Liver (tissue), 9 donors: Measurements from ENCODE around the gene PTN. TPM values are rescaled to one million over a fixed set of nuclear protein-coding genes. Genes with fewer than 3 reads are reported as not detected.

Source experiments
- DNase-seq: peaks from one replicate; pipeline ENCODE4 v3.0.0-alpha.2; 2017; ENCODE audit warnings: low spot score
- H3K27ac ChIP-seq, 2 donors: one replicate each; pipeline ENCODE4 v1.7.0; 2013; ENCODE audit warnings: inconsistent platforms in 2 of 2, low read length in 2 of 2, control low read depth in 1 of 2, low read depth in 1 of 2, mild to moderate bottlenecking in 1 of 2
- H3K27me3 ChIP-seq, 4 donors: one replicate each; pipeline versions ENCODE4 v1.6.1 to v1.7.0; 2013; ENCODE audit warnings: low read length in 3 of 4, inconsistent platforms in 1 of 4, mild to moderate bottlenecking in 1 of 4, moderate library complexity in 1 of 4; ENCODE audit not compliant: control insufficient read depth in 4 of 4, insufficient read depth in 4 of 4
- H3K36me3 ChIP-seq, 4 donors: one replicate each; pipeline versions ENCODE4 v1.6.1 to v1.7.0; 2013; ENCODE audit warnings: low read length in 3 of 4, mild to moderate bottlenecking in 3 of 4, low read depth in 1 of 4, moderate library complexity in 1 of 4; ENCODE audit not compliant: control insufficient read depth in 4 of 4, insufficient read depth in 3 of 4
- H3K4me1 ChIP-seq, 4 donors: one replicate each; pipeline versions ENCODE4 v1.6.1 to v1.7.0; 2013; ENCODE audit warnings: low read length in 3 of 4, mild to moderate bottlenecking in 3 of 4, moderate library complexity in 1 of 4; ENCODE audit not compliant: control insufficient read depth in 4 of 4, insufficient read depth in 4 of 4
- H3K4me3 ChIP-seq, 3 donors: one replicate each; pipeline versions ENCODE4 v1.6.1 to v1.7.0; 2013; ENCODE audit warnings: low read length in 3 of 3, control low read depth in 1 of 3, low read depth in 1 of 3, mild to moderate bottlenecking in 1 of 3
- H3K9ac ChIP-seq, 2 donors: one replicate each; pipeline ENCODE4 v1.7.0; 2013; ENCODE audit warnings: low read length in 2 of 2, mild to moderate bottlenecking in 2 of 2, moderate library complexity in 2 of 2, control low read depth in 1 of 2, low read depth in 1 of 2
- H3K9me3 ChIP-seq, 4 donors: one replicate each; pipeline versions ENCODE4 v1.6.1 to v1.7.0; 2013; ENCODE audit warnings: low read length in 3 of 4; ENCODE audit not compliant: control insufficient read depth in 4 of 4
- ATF3 ChIP-seq: IDR thresholded peaks from 2 replicates; pipeline ENCODE4 v1.6.1; 2016; ENCODE audit warnings: antibody characterized with exemption
- CTCF ChIP-seq: fragments of 150-350 bp; IDR thresholded peaks from 2 replicates; pipeline ENCODE4 v1.5.1; 2017; ENCODE audit warnings: improper control_type of control experiment, low read depth, low read length; ENCODE audit not compliant: missing input control
- EGR1 ChIP-seq, 2 donors: IDR thresholded peaks; 2 replicates each; pipeline ENCODE4 v1.6.1; 2016 to 2018; ENCODE audit warnings: antibody characterized with exemption in 2 of 2, low read depth in 2 of 2
- FOXA1 ChIP-seq: IDR thresholded peaks from 2 replicates; pipeline ENCODE4 v1.6.1; 2016; ENCODE audit warnings: antibody characterized with exemption
- FOXA2 ChIP-seq: IDR thresholded peaks from 2 replicates; pipeline ENCODE4 v1.6.1; 2016; ENCODE audit warnings: antibody characterized with exemption
- HNF4A ChIP-seq, 2 donors: conservative IDR thresholded peaks; 2 replicates each; pipeline ENCODE4 v1.6.1; 2016; ENCODE audit warnings: antibody characterized with exemption in 2 of 2, mild to moderate bottlenecking in 2 of 2
- HNF4G ChIP-seq: IDR thresholded peaks from 2 replicates; pipeline ENCODE4 v1.6.1; 2016; ENCODE audit warnings: antibody characterized with exemption
- JUND ChIP-seq, 2 donors: IDR thresholded peaks; 2 replicates each; pipeline ENCODE4 v1.6.1; 2016; ENCODE audit warnings: antibody characterized with exemption in 2 of 2
- MAX ChIP-seq: IDR thresholded peaks from 2 replicates; pipeline ENCODE4 v1.6.1; 2016; ENCODE audit warnings: antibody characterized with exemption
- NR2F2 ChIP-seq: IDR thresholded peaks from 2 replicates; pipeline ENCODE4 v1.6.1; 2016; ENCODE audit warnings: antibody characterized with exemption
- RAD21 ChIP-seq, 2 donors: IDR thresholded peaks; 2 replicates each; pipeline ENCODE4 v1.6.1; 2016; ENCODE audit warnings: antibody characterized with exemption in 2 of 2, mild to moderate bottlenecking in 2 of 2
- REST ChIP-seq: IDR thresholded peaks from 2 replicates; pipeline ENCODE4 v1.6.1; 2016; ENCODE audit warnings: antibody characterized with exemption, mild to moderate bottlenecking
- RXRA ChIP-seq, 2 donors: IDR thresholded peaks; 2 replicates each; pipeline ENCODE4 v1.6.1; 2017 to 2018; ENCODE audit warnings: antibody characterized with exemption in 2 of 2, mild to moderate bottlenecking in 1 of 2
- SP1 ChIP-seq: IDR thresholded peaks from 2 replicates; pipeline ENCODE4 v1.6.1; 2018; ENCODE audit warnings: antibody characterized with exemption, mild to moderate bottlenecking
- TAF1 ChIP-seq: conservative IDR thresholded peaks from 2 replicates; pipeline ENCODE4 v1.6.1; 2016; ENCODE audit warnings: antibody characterized with exemption, mild to moderate bottlenecking
- YY1 ChIP-seq: IDR thresholded peaks from 2 replicates; pipeline ENCODE4 v1.6.1; 2016; ENCODE audit warnings: antibody characterized with exemption, mild to moderate bottlenecking
- ZBTB33 ChIP-seq: IDR thresholded peaks from 2 replicates; pipeline ENCODE4 v1.6.1; 2016; ENCODE audit warnings: antibody characterized with exemption
- WGBS: extraction: QIAGEN DNeasy Blood & Tissue Kit; methylation state at CpG from one replicate; pipeline ENCODE4 v1.1.7; 2013; 5-methylcytosine and 5-hydroxymethylcytosine counted together
- polyA plus RNA-seq, 2 donors: library from polyadenylated mRNA; stranded (reverse) in 1 of 2; unstranded in 1 of 2; fragments of 200-250 nt in 1 of 2; fragments of >200 nt in 1 of 2; fragmentation: Nextera tagmentation in 1 of 2; extraction: Ambion mirVana in 1 of 2; gene quantifications; one replicate each; pipeline versions ENCODE4 v1.2.1 to v1.2.3, GENCODE V29; 2013 to 2015
- total RNA-seq, 2 donors: library from RNA; depleted of rRNA; stranded (reverse); fragments of >200 nt; gene quantifications; one replicate each; pipeline ENCODE4 v1.2.3, GENCODE V29; 2014
- donor health status: healthy.
- donor health status: healthy.
- donor health status: healthy.
- donor health status: healthy.
- donor health status: healthy.

PTN gene
- total and polyA plus RNA-seq, 4 donors = 0.50 to 4.8 (median 1.6) TPM

- Histone ChIP-seq H3K4me3 (no peak overlapping the region), H3K9me3 (no peaks in the 10 kb centered on the region), H3K27ac (no peak overlapping the region), H3K27me3 (no peaks in the 10 kb centered on the region), H3K9ac (no peak overlapping the region), H3K4me1 (no peaks in the 10 kb centered on the region), H3K36me3 (no peaks in the 10 kb centered on the region)
- no peak for TF ChIP-seq ATF3
- no peak for TF ChIP-seq CTCF
- no peak for TF ChIP-seq RXRA (IDR thresholded peaks at IDR 0.05)
- TF ChIP-seq FOXA1 = no peak
- TF ChIP-seq JUND (IDR thresholded peaks at IDR 0.05) = no peak
- TF ChIP-seq NR2F2 = no peak
- TF ChIP-seq EGR1 (IDR thresholded peaks at IDR 0.05; ENCODE audit: low read depth in 2 of 2) = no peak
- TF ChIP-seq SP1 = no peak
- no peak for TF ChIP-seq RAD21 (IDR thresholded peaks at IDR 0.05)
- TF ChIP-seq ZBTB33 = no peak
- no peak for TF ChIP-seq MAX
- DNase-seq = no peak
- WGBS = 87% methylated on average over 5 of the region's 5 CpGs
Measured at GRCh38 chr7:137209151-137209817, 134.2 kb downstream of the PTN start.

GRCh38 chr7:137206770-137207169, 136.8 kb downstream of the PTN start:
- H3K27me3 ChIP-seq = no peaks in the 10 kb centered on the region
- no peak overlapping the region for H3K4me3 ChIP-seq
- no peak overlapping the region for H3K9ac ChIP-seq
- H3K9me3 ChIP-seq = no peaks in the 10 kb centered on the region
- H3K4me1 ChIP-seq = no peaks in the 10 kb centered on the region
- no peak overlapping the region for H3K27ac ChIP-seq
- DNase-seq = no peak
- no peaks in the 10 kb centered on the region for H3K36me3 ChIP-seq
- no peak for TF ChIP-seq MAX
- no peak for TF ChIP-seq RXRA (IDR thresholded peaks at IDR 0.05)
- TF ChIP-seq YY1 = no peak
- no peak for TF ChIP-seq TAF1
- no peak for TF ChIP-seq EGR1 (IDR thresholded peaks at IDR 0.05; ENCODE audit: low read depth in 2 of 2)
- TF ChIP-seq JUND (IDR thresholded peaks at IDR 0.05) = no peak
- TF ChIP-seq CTCF = no peak
- TF ChIP-seq HNF4A (conservative IDR thresholded peaks at IDR 0.05) = no peak
- TF ChIP-seq NR2F2 = no peak
- TF ChIP-seq ZBTB33 = no peak
- TF ChIP-seq ATF3 = no peak
- TF ChIP-seq REST = no peak
- no peak for TF ChIP-seq HNF4G
- TF ChIP-seq FOXA2 = no peak
- no peak for TF ChIP-seq RAD21 (IDR thresholded peaks at IDR 0.05)
- no peak for TF ChIP-seq SP1
